NCI-H2171 treated with DMSO at 0.1 percent for 48 hours (cell line): ENCODE results near the gene SH2D4B.
"Not testable (repeated sequence)": the region's sequence is repeated elsewhere in the genome, so short reads cannot be mapped to it uniquely, and the experiment has no call there.

ENCODE experiments used
- DNase-seq: peaks from one replicate; lab custom pipeline; 2025; lab: John Stamatoyannopoulos, UW

The SH2D4B gene

GRCh38 chr10:80524190-80524909 lies 13.4 kb upstream of the SH2D4B start:
- DNase-seq: no peak

- no peak for DNase-seq
Measured at GRCh38 chr10:80526218-80526617, 11.5 kb upstream of the SH2D4B start.

- DNase-seq: no peak
Measured at GRCh38 chr10:80526742-80527141, 11.0 kb upstream of the SH2D4B start.

GRCh38 chr10:80528185-80528700 lies 9.5 kb upstream of the SH2D4B start:
- DNase-seq: no peak

GRCh38 chr10:80528901-80529300 lies 8.8 kb upstream of the SH2D4B start:
- no peak for DNase-seq

- no peak for DNase-seq
Measured at GRCh38 chr10:80529604-80530003, 8.1 kb upstream of the SH2D4B start.

GRCh38 chr10:80530251-80530650 lies 7.5 kb upstream of the SH2D4B start:
- no peak for DNase-seq

GRCh38 chr10:80530816-80531215 lies 6.9 kb upstream of the SH2D4B start:
- no peak for DNase-seq

GRCh38 chr10:80532571-80532970 lies 5.1 kb upstream of the SH2D4B start:
- no peak for DNase-seq

GRCh38 chr10:80534059-80534458 lies 3.6 kb upstream of the SH2D4B start:
- not testable (repeated sequence) for DNase-seq

- not testable (repeated sequence) for DNase-seq
Measured at GRCh38 chr10:80534646-80535045, 3.1 kb upstream of the SH2D4B start.

- no peak for DNase-seq
Measured at GRCh38 chr10:80535671-80536360, 1.9 kb upstream of the SH2D4B start.

GRCh38 chr10:80536361-80536835 lies 1.3 kb upstream of the SH2D4B start:
- no peak for DNase-seq

- DNase-seq: no peak
Measured at GRCh38 chr10:80537086-80537735, 491 bp upstream of the SH2D4B start.

- DNase-seq: no peak
Measured at GRCh38 chr10:80538481-80539185, 931 bp downstream of the SH2D4B start.

- peak; percentile 48 for DNase-seq
Measured at GRCh38 chr10:80539421-80540031, 1.8 kb downstream of the SH2D4B start.

GRCh38 chr10:80540136-80540535 lies 2.4 kb downstream of the SH2D4B start:
- DNase-seq: no peak

- no peak for DNase-seq
Measured at GRCh38 chr10:80540618-80540980, 2.9 kb downstream of the SH2D4B start.

- peak; percentile 6 for DNase-seq
Measured at GRCh38 chr10:80540981-80541750, 3.5 kb downstream of the SH2D4B start.

GRCh38 chr10:80542053-80542452 lies 4.4 kb downstream of the SH2D4B start:
- DNase-seq: no peak
